HepG2 (cell line): ENCODE results near the gene CKS1B. TPM values are rescaled to one million over a fixed set of nuclear protein-coding genes. Genes with fewer than 3 reads are reported as not detected.

ENCODE experiments used
- ADNP ChIP-seq: sonication (generic); formaldehyde crosslinking; IDR thresholded peaks from 2 replicates; pipeline ENCODE4 v1.4.0; 2020; ENCODE audit warnings: missing genetic modification reagents
- AHR ChIP-seq: IDR thresholded peaks from 2 replicates; pipeline ENCODE4 v1.6.1; 2018; ENCODE audit warnings: missing genetic modification reagents, missing compliant biosample characterization
- MED8 ChIP-seq: sonication (generic); formaldehyde crosslinking; IDR thresholded peaks from 2 replicates; pipeline ENCODE4 v1.8.1; 2023; ENCODE audit warnings: mild to moderate bottlenecking, missing genetic modification reagents; ENCODE audit not compliant: insufficient replicate concordance
- ZC3H13 ChIP-seq: sonication (generic); formaldehyde crosslinking; IDR thresholded peaks from 2 replicates; pipeline ENCODE4 v1.8.1; 2023; ENCODE audit warnings: mild to moderate bottlenecking, missing genetic modification reagents, moderate library complexity
- ZFY ChIP-seq: sonication (generic); formaldehyde crosslinking; IDR thresholded peaks from 2 replicates; pipeline ENCODE4 v1.4.0; 2020; ENCODE audit warnings: missing genetic modification reagents
- ZNF264 ChIP-seq: sonication (generic); formaldehyde crosslinking; IDR thresholded peaks from 2 replicates; pipeline ENCODE4 v1.4.0; 2020; ENCODE audit warnings: missing genetic modification reagents
- ZSCAN25 ChIP-seq: sonication (generic); formaldehyde crosslinking; IDR thresholded peaks from 2 replicates; pipeline ENCODE4 v1.8.0; 2022; ENCODE audit warnings: mild to moderate bottlenecking, missing genetic modification reagents
- polyA plus RNA-seq, 8 experiments: library from polyadenylated mRNA; depleted of rRNA in 3 of 8; stranded (reverse) in 7 of 8; unstranded in 1 of 8; fragments of >200 nt; fragmentation: Illumina TruSeq in 4 of 8; extraction: Trizol in 4 of 8; gene quantifications; 2 replicates each; pipeline versions ENCODE4 v1.2.1 to v1.2.3, GENCODE V29; 2011 to 2016; ENCODE audit warnings: low read depth in 4 of 8, missing spikeins in 1 of 8, mixed read lengths in 1 of 8; ENCODE audit not compliant: insufficient read depth in 1 of 8
- total RNA-seq, 5 experiments: library from RNA; depleted of rRNA; stranded (reverse); fragments of >200 nt; fragmentation: Illumina TruSeq; extraction: Trizol; gene quantifications; 2 replicates each; pipeline ENCODE4 v1.2.3, GENCODE V29; 2016; ENCODE audit warnings: low read depth in 1 of 5
- TF ChIP-seq, protein P1 (sequence below): sonication (generic); formaldehyde crosslinking; IDR thresholded peaks from 2 replicates; pipeline ENCODE4 v1.8.0; 2022; ENCODE audit warnings: mild to moderate bottlenecking, missing genetic modification reagents; ENCODE audit not compliant: insufficient replicate concordance
- TF ChIP-seq, protein P2 (sequence below), 2 experiments: sonication (generic) in 1 of 2; formaldehyde crosslinking in 1 of 2; IDR thresholded peaks; 2 replicates each; pipeline versions ENCODE4 v1.6.1 to v1.9.0; 2014 to 2022; ENCODE audit warnings: antibody characterized with exemption in 1 of 2, borderline replicate concordance in 1 of 2, inconsistent platforms in 1 of 2, low read depth in 1 of 2, missing genetic modification reagents in 1 of 2
- TF ChIP-seq, protein P3 (sequence below): sonication (generic); formaldehyde crosslinking; IDR thresholded peaks from 2 replicates; pipeline ENCODE4 v1.4.0; 2020; ENCODE audit warnings: missing genetic modification reagents, borderline replicate concordance

The CKS1B gene
- total and polyA plus RNA-seq, 2 of the 13 experiments (the other 11 are each of a cell fraction or from before 2014, with no cell fraction given): 217 to 222 TPM

DNA sequence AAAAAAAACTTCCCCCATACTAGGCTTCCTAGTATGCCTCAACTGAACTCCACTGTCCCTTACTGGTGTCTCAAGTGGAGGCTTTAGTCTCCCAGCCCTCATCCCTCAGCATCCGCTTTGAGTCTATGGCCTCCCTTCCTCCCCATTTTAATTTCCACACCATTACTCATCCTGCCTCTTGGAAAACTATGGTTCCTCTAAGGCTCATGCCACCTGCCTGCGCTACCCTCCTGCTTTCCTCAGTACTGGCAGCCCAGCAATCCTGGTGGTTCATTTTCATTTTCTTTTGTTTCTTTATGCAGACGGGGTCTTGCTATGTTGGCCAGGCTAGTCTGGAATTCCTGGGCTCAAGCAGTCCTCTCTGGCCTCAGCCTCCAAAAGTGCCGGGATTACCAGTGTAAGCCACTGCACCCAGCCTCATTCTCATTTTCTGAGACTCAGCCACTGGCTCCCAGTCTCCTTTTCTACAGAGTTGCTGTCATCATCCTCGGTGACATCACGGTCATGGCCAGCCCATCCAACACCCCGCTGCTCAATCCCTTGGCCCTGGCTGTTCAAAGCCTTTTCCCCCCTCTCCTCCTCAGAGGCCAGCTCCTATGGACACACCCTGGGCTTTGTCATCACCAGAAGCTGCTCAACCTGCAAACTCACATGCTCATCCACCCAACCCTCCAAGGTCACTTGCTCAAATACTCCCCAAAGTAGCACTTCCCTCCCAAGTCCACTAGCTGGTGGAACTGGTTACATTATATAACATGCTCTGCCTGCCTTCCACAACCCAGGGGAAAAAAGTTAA, 35.7 kb upstream of the CKS1B start (continued):
- TF ChIP-seq, protein P1, sequence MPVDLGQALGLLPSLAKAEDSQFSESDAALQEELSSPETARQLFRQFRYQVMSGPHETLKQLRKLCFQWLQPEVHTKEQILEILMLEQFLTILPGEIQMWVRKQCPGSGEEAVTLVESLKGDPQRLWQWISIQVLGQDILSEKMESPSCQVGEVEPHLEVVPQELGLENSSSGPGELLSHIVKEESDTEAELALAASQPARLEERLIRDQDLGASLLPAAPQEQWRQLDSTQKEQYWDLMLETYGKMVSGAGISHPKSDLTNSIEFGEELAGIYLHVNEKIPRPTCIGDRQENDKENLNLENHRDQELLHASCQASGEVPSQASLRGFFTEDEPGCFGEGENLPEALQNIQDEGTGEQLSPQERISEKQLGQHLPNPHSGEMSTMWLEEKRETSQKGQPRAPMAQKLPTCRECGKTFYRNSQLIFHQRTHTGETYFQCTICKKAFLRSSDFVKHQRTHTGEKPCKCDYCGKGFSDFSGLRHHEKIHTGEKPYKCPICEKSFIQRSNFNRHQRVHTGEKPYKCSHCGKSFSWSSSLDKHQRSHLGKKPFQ: no peak
- TF ChIP-seq MED8: no peak
- TF ChIP-seq ZFY (CRISPR knock-in tag): no peak
- TF ChIP-seq ZNF264 (CRISPR knock-in tag): no peak
- no peak for TF ChIP-seq AHR (CRISPR knock-in tag)
- TF ChIP-seq, protein P2, sequence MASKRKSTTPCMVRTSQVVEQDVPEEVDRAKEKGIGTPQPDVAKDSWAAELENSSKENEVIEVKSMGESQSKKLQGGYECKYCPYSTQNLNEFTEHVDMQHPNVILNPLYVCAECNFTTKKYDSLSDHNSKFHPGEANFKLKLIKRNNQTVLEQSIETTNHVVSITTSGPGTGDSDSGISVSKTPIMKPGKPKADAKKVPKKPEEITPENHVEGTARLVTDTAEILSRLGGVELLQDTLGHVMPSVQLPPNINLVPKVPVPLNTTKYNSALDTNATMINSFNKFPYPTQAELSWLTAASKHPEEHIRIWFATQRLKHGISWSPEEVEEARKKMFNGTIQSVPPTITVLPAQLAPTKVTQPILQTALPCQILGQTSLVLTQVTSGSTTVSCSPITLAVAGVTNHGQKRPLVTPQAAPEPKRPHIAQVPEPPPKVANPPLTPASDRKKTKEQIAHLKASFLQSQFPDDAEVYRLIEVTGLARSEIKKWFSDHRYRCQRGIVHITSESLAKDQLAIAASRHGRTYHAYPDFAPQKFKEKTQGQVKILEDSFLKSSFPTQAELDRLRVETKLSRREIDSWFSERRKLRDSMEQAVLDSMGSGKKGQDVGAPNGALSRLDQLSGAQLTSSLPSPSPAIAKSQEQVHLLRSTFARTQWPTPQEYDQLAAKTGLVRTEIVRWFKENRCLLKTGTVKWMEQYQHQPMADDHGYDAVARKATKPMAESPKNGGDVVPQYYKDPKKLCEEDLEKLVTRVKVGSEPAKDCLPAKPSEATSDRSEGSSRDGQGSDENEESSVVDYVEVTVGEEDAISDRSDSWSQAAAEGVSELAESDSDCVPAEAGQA (IDR thresholded peaks at IDR 0.05; ENCODE audit: low read depth): no peak
- TF ChIP-seq, protein P2 (CRISPR knock-in tag; IDR thresholded peaks at IDR 0.05; ENCODE audit: borderline replicate concordance): no peak
- no peak for TF ChIP-seq ZSCAN25 (CRISPR knock-in tag)
- TF ChIP-seq, protein P3, sequence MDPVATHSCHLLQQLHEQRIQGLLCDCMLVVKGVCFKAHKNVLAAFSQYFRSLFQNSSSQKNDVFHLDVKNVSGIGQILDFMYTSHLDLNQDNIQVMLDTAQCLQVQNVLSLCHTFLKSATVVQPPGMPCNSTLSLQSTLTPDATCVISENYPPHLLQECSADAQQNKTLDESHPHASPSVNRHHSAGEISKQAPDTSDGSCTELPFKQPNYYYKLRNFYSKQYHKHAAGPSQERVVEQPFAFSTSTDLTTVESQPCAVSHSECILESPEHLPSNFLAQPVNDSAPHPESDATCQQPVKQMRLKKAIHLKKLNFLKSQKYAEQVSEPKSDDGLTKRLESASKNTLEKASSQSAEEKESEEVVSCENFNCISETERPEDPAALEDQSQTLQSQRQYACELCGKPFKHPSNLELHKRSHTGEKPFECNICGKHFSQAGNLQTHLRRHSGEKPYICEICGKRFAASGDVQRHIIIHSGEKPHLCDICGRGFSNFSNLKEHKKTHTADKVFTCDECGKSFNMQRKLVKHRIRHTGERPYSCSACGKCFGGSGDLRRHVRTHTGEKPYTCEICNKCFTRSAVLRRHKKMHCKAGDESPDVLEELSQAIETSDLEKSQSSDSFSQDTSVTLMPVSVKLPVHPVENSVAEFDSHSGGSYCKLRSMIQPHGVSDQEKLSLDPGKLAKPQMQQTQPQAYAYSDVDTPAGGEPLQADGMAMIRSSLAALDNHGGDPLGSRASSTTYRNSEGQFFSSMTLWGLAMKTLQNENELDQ (CRISPR knock-in tag): no peak
- TF ChIP-seq ADNP: no peak
- TF ChIP-seq ZC3H13 (CRISPR knock-in tag): 0 out of 2 replicates have a peak, but pooled peaks have one; percentile 38
- TF ChIP-seq, all 625 proteins: peak for 10
